PFSK-1 (cell line): ENCODE results near the gene IL22RA2.

Source experiments
- FOXP2 ChIP-seq: optimal IDR thresholded peaks from 2 replicates; pipeline ENCODE3; 2011; ENCODE audit warnings: borderline replicate concordance, control low read depth, inconsistent platforms; ENCODE audit not compliant: insufficient read depth; ENCODE audit errors: extremely low read length, extremely low read depth
- POLR2AphosphoS5 ChIP-seq: IDR thresholded peaks from 2 replicates; pipeline ENCODE4 v1.6.1; 2012; ENCODE audit warnings: low read depth, mild to moderate bottlenecking, control low read depth, low read length, moderate library complexity
- SIN3A ChIP-seq: IDR thresholded peaks from 2 replicates; pipeline ENCODE4 v1.6.1; 2012; ENCODE audit warnings: mild to moderate bottlenecking, low read length, moderate library complexity, borderline replicate concordance; ENCODE audit not compliant: insufficient read depth
- TAF1 ChIP-seq: IDR thresholded peaks from 2 replicates; pipeline ENCODE4 v1.6.1; 2012; ENCODE audit warnings: low read length, control low read depth, borderline replicate concordance; ENCODE audit not compliant: insufficient read depth
- TF ChIP-seq, protein P1 (sequence below), 2 experiments: IDR thresholded peaks; 2 replicates each; pipeline versions ENCODE4 v1.6.1 to v1.8.0; 2011 to 2012; ENCODE audit warnings: low read depth in 2 of 2, low read length in 2 of 2, control low read depth in 1 of 2, inconsistent platforms in 1 of 2, mild to moderate bottlenecking in 1 of 2, moderate library complexity in 1 of 2; ENCODE audit not compliant: insufficient read depth in 1 of 2

DNA sequence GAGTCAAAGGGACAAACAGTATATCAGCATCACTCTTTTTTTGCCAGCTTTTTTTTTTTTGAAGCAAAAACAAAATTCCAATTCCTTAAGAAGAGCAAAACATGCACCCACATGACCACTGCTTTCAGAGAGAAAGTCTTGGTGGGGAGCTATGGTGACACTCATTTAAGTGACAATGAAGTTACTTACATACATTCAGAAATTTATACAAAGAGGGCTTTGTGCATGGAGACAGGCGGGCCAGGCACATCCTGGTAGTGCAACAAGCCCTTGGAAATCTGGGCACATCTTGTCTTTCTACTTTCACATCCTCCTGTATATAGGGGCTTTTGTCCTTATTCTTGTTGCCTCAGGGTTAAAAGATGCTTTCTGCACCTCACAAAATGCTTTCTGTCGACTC, 55.9 kb downstream of the IL22RA2 start:
- TF ChIP-seq, protein P1, sequence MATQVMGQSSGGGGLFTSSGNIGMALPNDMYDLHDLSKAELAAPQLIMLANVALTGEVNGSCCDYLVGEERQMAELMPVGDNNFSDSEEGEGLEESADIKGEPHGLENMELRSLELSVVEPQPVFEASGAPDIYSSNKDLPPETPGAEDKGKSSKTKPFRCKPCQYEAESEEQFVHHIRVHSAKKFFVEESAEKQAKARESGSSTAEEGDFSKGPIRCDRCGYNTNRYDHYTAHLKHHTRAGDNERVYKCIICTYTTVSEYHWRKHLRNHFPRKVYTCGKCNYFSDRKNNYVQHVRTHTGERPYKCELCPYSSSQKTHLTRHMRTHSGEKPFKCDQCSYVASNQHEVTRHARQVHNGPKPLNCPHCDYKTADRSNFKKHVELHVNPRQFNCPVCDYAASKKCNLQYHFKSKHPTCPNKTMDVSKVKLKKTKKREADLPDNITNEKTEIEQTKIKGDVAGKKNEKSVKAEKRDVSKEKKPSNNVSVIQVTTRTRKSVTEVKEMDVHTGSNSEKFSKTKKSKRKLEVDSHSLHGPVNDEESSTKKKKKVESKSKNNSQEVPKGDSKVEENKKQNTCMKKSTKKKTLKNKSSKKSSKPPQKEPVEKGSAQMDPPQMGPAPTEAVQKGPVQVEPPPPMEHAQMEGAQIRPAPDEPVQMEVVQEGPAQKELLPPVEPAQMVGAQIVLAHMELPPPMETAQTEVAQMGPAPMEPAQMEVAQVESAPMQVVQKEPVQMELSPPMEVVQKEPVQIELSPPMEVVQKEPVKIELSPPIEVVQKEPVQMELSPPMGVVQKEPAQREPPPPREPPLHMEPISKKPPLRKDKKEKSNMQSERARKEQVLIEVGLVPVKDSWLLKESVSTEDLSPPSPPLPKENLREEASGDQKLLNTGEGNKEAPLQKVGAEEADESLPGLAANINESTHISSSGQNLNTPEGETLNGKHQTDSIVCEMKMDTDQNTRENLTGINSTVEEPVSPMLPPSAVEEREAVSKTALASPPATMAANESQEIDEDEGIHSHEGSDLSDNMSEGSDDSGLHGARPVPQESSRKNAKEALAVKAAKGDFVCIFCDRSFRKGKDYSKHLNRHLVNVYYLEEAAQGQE (IDR thresholded peaks at IDR 0.05; ENCODE audit: insufficient read depth in 1 of 2, low read depth in 2 of 2, low read length in 2 of 2): no peak
- no peak for TF ChIP-seq POLR2AphosphoS5
- TF ChIP-seq SIN3A: no peak
- TF ChIP-seq TAF1: no peak
- no peak for TF ChIP-seq FOXP2
